K562 (cell line): ENCODE results near the gene HCST. TPM values are rescaled to one million over a fixed set of nuclear protein-coding genes. Genes with fewer than 3 reads are reported as not detected.

ENCODE experiments used
- ATAC-seq: fragments of 200-7000 bp; cut with Tn5 transposase; 3 replicates; pipeline ENCODE4 v1.9.1; 2020; ENCODE audit warnings: moderate library complexity
- BruUV-seq: library from RNA; stranded (reverse); fragments of 400-500 nt; replicated peaks from 2 replicates; lab custom pipeline; 2021; lab: Mats Ljungman, UMichigan
- CTCF ChIA-PET: fragments of 300-600 bp; formaldehyde crosslinking; extraction: SDS; loops from one replicate; lab custom pipeline; 2021; ENCODE audit warnings: low intra/inter-chr PET ratio; lab: Yijun Ruan, JAX
- POLR2A ChIA-PET: fragments of 300-600, 350-650 bp; sonication (Branson Sonifier 250); formaldehyde crosslinking; extraction: SDS; loops from one replicate; lab custom pipeline; 2021; ENCODE audit warnings: antibody characterized with exemption, inconsistent platforms; lab: Yijun Ruan, JAX
- DNase-seq, 4 experiments: peaks; one replicate each; pipeline versions ENCODE4 v3.0.0 to v3.0.0-alpha.2; 2011 to 2018; ENCODE audit warnings: low spot score in 3 of 4, mixed read lengths in 3 of 4; ENCODE audit errors: extremely low read depth in 1 of 4
- FAIRE-seq: peaks from 2 replicates; lab custom pipeline; 2011; peaks lifted over from hg19 to GRCh38; lab: Jason Lieb, UNC
- H2AFZ ChIP-seq: 2 replicates; pipeline ENCODE4 v1.6.0; 2011; ENCODE audit warnings: low read depth, low read length, control low read depth, inconsistent platforms
- H3K27ac ChIP-seq: fragments of 200-600 bp; 3 replicates; pipeline ENCODE4 v1.8.0; 2011; ENCODE audit warnings: low read depth, mild to moderate bottlenecking, control low read depth, inconsistent platforms, low read length, moderate library complexity, mixed read lengths; ENCODE audit errors: extremely low read depth
- H3K27me3 ChIP-seq, 2 experiments: fragments of 300-600 bp in 1 of 2; 2 replicates in 1 of 2; 3 replicates in 1 of 2; pipeline versions ENCODE4 v1.6.0 to v1.8.0; 2011; ENCODE audit warnings: inconsistent platforms in 2 of 2, low read length in 2 of 2, mild to moderate bottlenecking in 1 of 2, mixed read lengths in 1 of 2, moderate library complexity in 1 of 2; ENCODE audit not compliant: control insufficient read depth in 2 of 2, insufficient read depth in 2 of 2
- H3K36me3 ChIP-seq: fragments of 300-600 bp; 3 replicates; pipeline ENCODE4 v1.8.0; 2011; ENCODE audit warnings: mild to moderate bottlenecking, low read length, inconsistent platforms; ENCODE audit not compliant: control insufficient read depth, insufficient read depth
- H3K4me1 ChIP-seq, 2 experiments: fragments of 200-600 bp in 1 of 2; replicated peaks in 1 of 2; 2 replicates in 1 of 2; 3 replicates in 1 of 2; pipeline versions ENCODE4 v1.5.1 to v1.8.0; 2011; ENCODE audit warnings: inconsistent platforms in 2 of 2, low read length in 2 of 2, mild to moderate bottlenecking in 1 of 2, mixed read lengths in 1 of 2, moderate library complexity in 1 of 2; ENCODE audit not compliant: control insufficient read depth in 2 of 2, insufficient read depth in 2 of 2
- H3K4me2 ChIP-seq: 2 replicates; pipeline ENCODE4 v1.6.1; 2011; ENCODE audit warnings: low read length, control low read depth, inconsistent platforms, mixed read lengths; ENCODE audit not compliant: insufficient read depth
- H3K4me3 ChIP-seq: fragments of 200-600 bp; sonication (generic), shearing (Covaris generic); 2 replicates; pipeline ENCODE4 v1.5.1; 2016; ENCODE audit warnings: control low read depth, inconsistent platforms
- H3K79me2 ChIP-seq: fragments of 200-600 bp; 3 replicates; pipeline ENCODE4 v1.8.0; 2011; ENCODE audit warnings: low read length, inconsistent platforms; ENCODE audit not compliant: control insufficient read depth, insufficient read depth
- H3K9ac ChIP-seq, 2 experiments: 2 replicates each; pipeline versions ENCODE4 v1.6.0 to v1.6.1; 2011; ENCODE audit warnings: low read depth in 2 of 2, low read length in 2 of 2, control low read depth in 1 of 2, inconsistent platforms in 1 of 2, mild to moderate bottlenecking in 1 of 2, mixed read lengths in 1 of 2; ENCODE audit not compliant: insufficient read depth in 1 of 2
- H3K9me1 ChIP-seq: one replicate; pipeline ENCODE4 v1.6.0; 2011; ENCODE audit warnings: inconsistent platforms, mild to moderate bottlenecking, low read length, moderate library complexity; ENCODE audit not compliant: control insufficient read depth, insufficient read depth
- H3K9me3 ChIP-seq: replicated peaks from 2 replicates; pipeline ENCODE4 v1.5.1; 2011; ENCODE audit warnings: low read depth, low read length, inconsistent platforms; ENCODE audit not compliant: control insufficient read depth, insufficient read depth
- H4K20me1 ChIP-seq: replicated peaks from 2 replicates; pipeline ENCODE4 v1.6.1; 2011; ENCODE audit warnings: low read length, inconsistent platforms, mixed read lengths; ENCODE audit not compliant: control insufficient read depth, insufficient read depth
- BRF1 ChIP-seq: IDR thresholded peaks from 3 replicates; pipeline ENCODE4 v1.6.1; 2011; ENCODE audit warnings: borderline replicate concordance, mild to moderate bottlenecking; ENCODE audit not compliant: insufficient read length; ENCODE audit errors: extremely low read depth
- CSDE1 ChIP-seq, 2 experiments: fragments of 450-650 bp; IDR thresholded peaks; 2 replicates each; pipeline ENCODE4 v1.6.1; 2016; ENCODE audit warnings: mild to moderate bottlenecking in 1 of 2
- ELF4 ChIP-seq: fragments of 450-650 bp; formaldehyde crosslinking; IDR thresholded peaks from 2 replicates; pipeline ENCODE4 v1.4.0; 2022; ENCODE audit warnings: missing genetic modification characterization
- GTF2E2 ChIP-seq: fragments of 200-800 bp; sonication (Bioruptor generic); IDR thresholded peaks from 2 replicates; pipeline ENCODE4 v1.6.1; 2016; ENCODE audit warnings: missing genetic modification characterization, missing compliant biosample characterization
- KAT8 ChIP-seq: fragments of 450-650 bp; IDR thresholded peaks from 2 replicates; pipeline ENCODE4 v1.6.1; 2016; ENCODE audit warnings: low read depth, mild to moderate bottlenecking
- L3MBTL2 ChIP-seq: fragments of 450-650 bp; IDR thresholded peaks from 2 replicates; pipeline ENCODE4 v1.6.1; 2016; ENCODE audit warnings: mild to moderate bottlenecking, moderate library complexity
- MECOM ChIP-seq: fragments of 250-450 bp; sonication (Bioruptor Pico); IDR thresholded peaks from 2 replicates; pipeline ENCODE4 v1.8.0; 2022; ENCODE audit warnings: inconsistent platforms
- TAF1 ChIP-seq: IDR thresholded peaks from 2 replicates; pipeline ENCODE4 v1.6.1; 2011; ENCODE audit warnings: mild to moderate bottlenecking, low read length, moderate library complexity; ENCODE audit not compliant: insufficient read depth, control insufficient read depth, severe bottlenecking; ENCODE audit errors: extremely low read depth
- YY1 ChIP-seq, 3 experiments: IDR thresholded peaks; 2 replicates each; pipeline ENCODE4 v1.6.1; 2011; ENCODE audit warnings: low read length in 2 of 3, mild to moderate bottlenecking in 2 of 3, moderate library complexity in 2 of 3, borderline replicate concordance in 1 of 3, control low read depth in 1 of 3, low read depth in 1 of 3; ENCODE audit not compliant: insufficient read depth in 3 of 3, insufficient replicate concordance in 2 of 3, control insufficient read depth in 1 of 3, insufficient read length in 1 of 3; ENCODE audit errors: extremely low read depth in 1 of 3
- ZNF121 ChIP-seq: sonication (generic); formaldehyde crosslinking; conservative IDR thresholded peaks from 2 replicates; pipeline ENCODE4 v1.8.0; 2022; ENCODE audit warnings: missing genetic modification reagents
- ZNF217 ChIP-seq: sonication (generic); formaldehyde crosslinking; IDR thresholded peaks from 2 replicates; pipeline ENCODE4 v1.8.0; 2022; ENCODE audit warnings: mild to moderate bottlenecking, missing genetic modification reagents
- ZNF398 ChIP-seq: fragments of 250-450 bp; sonication (Bioruptor Pico); IDR thresholded peaks from 2 replicates; pipeline ENCODE4 v1.8.0; 2021; ENCODE audit warnings: moderate library complexity, mild to moderate bottlenecking, inconsistent platforms
- WGBS: fragments of 100-300 bp; shearing (Covaris generic); methylation state at CpG from one replicate; pipeline ENCODE4 v1.1.6; 2016; ENCODE audit warnings: low coverage, mixed read lengths; ENCODE audit not compliant: insufficient coverage; ENCODE audit errors: missing lambda C conversion rate; 5-methylcytosine and 5-hydroxymethylcytosine counted together
- in situ Hi-C: fragments of 300-500 bp; cut with MboI; formaldehyde crosslinking; loops from 4 replicates; pipeline ENCODE4 v1.15.0; 2018; ENCODE audit warnings: inconsistent platforms, mixed read lengths
- intact Hi-C: fragments of 100-400 bp; cut with micrococcal nuclease; formaldehyde crosslinking; loops from 2 replicates; pipeline ENCODE4 v1.14.2; 2022
- polyA plus RNA-seq, 8 experiments: library from polyadenylated mRNA; depleted of rRNA in 4 of 8; stranded (reverse) in 5 of 8; unstranded in 3 of 8; fragments of >200 nt; fragmentation: Nextera tagmentation in 2 of 8; fragmentation: Illumina TruSeq in 1 of 8; extraction: Ambion mirVana in 2 of 8; extraction: Trizol in 1 of 8; gene quantifications; 2 replicates each; pipeline versions ENCODE4 v1.2.1 to v1.2.3, GENCODE V29; 2011 to 2014; ENCODE audit warnings: inconsistent platforms in 1 of 8, missing spikeins in 1 of 8
- total RNA-seq, 7 experiments: library from RNA; depleted of rRNA in 6 of 7; stranded (reverse); fragments of >200 nt in 6 of 7; fragmentation: Illumina TruSeq in 2 of 7; extraction: Trizol in 2 of 7; gene quantifications; 2 replicates each; pipeline versions ENCODE4 v1.2.1 to v1.2.3, GENCODE V29; 2011 to 2021; ENCODE audit warnings: low replicate concordance in 1 of 7
- TF ChIP-seq, protein P1 (sequence below): fragments of 450-650 bp; IDR thresholded peaks from 2 replicates; pipeline ENCODE4 v1.6.1; 2018; ENCODE audit not compliant: partially characterized antibody

The HCST gene
- total and polyA plus RNA-seq, 9 of the 15 experiments (the other 6 are each of a cell fraction or from before 2014, with no cell fraction given): 0.29 to 1.9 (median 0.95) TPM; not detected in 2

DNA sequence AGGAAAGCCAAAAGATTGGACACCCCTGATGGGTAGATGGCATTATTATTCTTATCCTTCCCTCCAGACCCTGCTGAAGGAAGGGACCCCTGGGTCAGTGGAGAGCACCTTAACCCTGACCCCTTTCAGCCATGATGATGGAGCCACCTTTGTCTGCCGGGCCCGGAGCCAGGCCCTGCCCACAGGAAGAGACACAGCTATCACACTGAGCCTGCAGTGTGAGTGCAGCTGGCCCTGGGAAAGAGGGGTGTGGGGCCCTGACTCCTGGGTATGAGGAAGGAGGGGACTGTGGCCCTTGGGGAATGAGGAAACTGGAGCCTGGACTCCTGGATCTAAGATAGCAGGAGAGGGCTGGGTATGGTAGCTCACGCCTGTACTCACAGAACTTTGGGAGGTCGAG lies 42.9 kb upstream of the HCST start:
- Histone ChIP-seq H3K27ac (no peak overlapping the region), H3K79me2 (no peaks in the 10 kb centered on the region), H3K4me2 (no peak overlapping the region), H3K4me3 (no peak overlapping the region), H3K4me1 (peaks cover 15 to 50% of the 10 kb centered on the region in 2 experiments), H3K9me3 (peaks cover 5% of the 10 kb centered on the region; the same call in 1 of the 2 replicates), H3K36me3 (no peaks in the 10 kb centered on the region), H3K9me1 (no peaks in the 10 kb centered on the region), H4K20me1 (peaks cover 8% of the 10 kb centered on the region; the same call in 1 of the 2 replicates), H2AFZ (no peak overlapping the region), H3K9ac (no peak overlapping the region), H3K27me3 (peaks cover 16 to 51% of the 10 kb centered on the region in 2 experiments; a peak in 4 of 5 replicates)
- no peak for FAIRE-seq
- intact Hi-C loops (no loop called here), in situ Hi-C loops (no loop called here)
- ChIA-PET CTCF (no interaction called here), POLR2A (interaction anchor here (1.0 kb wide), 1 partner anchor 241 kb away, joined by 3 read pairs; no protein-coding TSS in a partner anchor)
- BruUV-seq: no TSS peak
- WGBS: 12% methylated on average over 4 of the region's 4 CpGs
- DNase-seq: no peak
- TF ChIP-seq ELF4 (CRISPR knock-in tag) (no peak), KAT8 (no peak), TAF1 (no peak), BRF1 (no peak), ZNF217 (no peak), ZNF398 (CRISPR knock-in tag) (no peak), GTF2E2 (tag) (no peak), ZNF121 (CRISPR knock-in tag) (no peak), MECOM (no peak), CSDE1 (IDR thresholded peaks at IDR 0.05) (no peak), L3MBTL2 (no peak), YY1 (IDR thresholded peaks at IDR 0.05; ENCODE audit: borderline replicate concordance in 1 of 3, control insufficient read depth in 1 of 3, extremely low read depth in 1 of 3, insufficient read depth in 3 of 3, insufficient read length in 1 of 3, insufficient replicate concordance in 2 of 3, low read depth in 1 of 3, low read length in 2 of 3) (no peak)
- TF ChIP-seq, protein P1, sequence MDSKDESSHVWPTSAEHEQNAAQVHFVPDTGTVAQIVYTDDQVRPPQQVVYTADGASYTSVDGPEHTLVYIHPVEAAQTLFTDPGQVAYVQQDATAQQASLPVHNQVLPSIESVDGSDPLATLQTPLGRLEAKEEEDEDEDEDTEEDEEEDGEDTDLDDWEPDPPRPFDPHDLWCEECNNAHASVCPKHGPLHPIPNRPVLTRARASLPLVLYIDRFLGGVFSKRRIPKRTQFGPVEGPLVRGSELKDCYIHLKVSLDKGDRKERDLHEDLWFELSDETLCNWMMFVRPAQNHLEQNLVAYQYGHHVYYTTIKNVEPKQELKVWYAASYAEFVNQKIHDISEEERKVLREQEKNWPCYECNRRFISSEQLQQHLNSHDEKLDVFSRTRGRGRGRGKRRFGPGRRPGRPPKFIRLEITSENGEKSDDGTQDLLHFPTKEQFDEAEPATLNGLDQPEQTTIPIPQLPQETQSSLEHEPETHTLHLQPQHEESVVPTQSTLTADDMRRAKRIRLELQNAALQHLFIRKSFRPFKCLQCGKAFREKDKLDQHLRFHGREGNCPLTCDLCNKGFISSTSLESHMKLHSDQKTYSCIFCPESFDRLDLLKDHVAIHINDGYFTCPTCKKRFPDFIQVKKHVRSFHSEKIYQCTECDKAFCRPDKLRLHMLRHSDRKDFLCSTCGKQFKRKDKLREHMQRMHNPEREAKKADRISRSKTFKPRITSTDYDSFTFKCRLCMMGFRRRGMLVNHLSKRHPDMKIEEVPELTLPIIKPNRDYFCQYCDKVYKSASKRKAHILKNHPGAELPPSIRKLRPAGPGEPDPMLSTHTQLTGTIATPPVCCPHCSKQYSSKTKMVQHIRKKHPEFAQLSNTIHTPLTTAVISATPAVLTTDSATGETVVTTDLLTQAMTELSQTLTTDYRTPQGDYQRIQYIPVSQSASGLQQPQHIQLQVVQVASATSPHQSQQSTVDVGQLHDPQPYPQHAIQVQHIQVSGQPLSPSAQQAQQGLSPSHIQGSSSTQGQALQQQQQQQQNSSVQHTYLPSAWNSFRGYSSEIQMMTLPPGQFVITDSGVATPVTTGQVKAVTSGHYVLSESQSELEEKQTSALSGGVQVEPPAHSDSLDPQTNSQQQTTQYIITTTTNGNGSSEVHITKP: no peak
- ATAC-seq: no peak
